GM12801 (cell line): ENCODE results near the gene BLID.

Experiments used
- TF ChIP-seq, protein P1 (sequence below): IDR thresholded peaks from one replicate; pipeline ENCODE4 v1.5.1; 2011; ENCODE audit warnings: control low read depth; ENCODE audit not compliant: insufficient read length; ENCODE audit errors: extremely low read depth

The BLID gene

DNA sequence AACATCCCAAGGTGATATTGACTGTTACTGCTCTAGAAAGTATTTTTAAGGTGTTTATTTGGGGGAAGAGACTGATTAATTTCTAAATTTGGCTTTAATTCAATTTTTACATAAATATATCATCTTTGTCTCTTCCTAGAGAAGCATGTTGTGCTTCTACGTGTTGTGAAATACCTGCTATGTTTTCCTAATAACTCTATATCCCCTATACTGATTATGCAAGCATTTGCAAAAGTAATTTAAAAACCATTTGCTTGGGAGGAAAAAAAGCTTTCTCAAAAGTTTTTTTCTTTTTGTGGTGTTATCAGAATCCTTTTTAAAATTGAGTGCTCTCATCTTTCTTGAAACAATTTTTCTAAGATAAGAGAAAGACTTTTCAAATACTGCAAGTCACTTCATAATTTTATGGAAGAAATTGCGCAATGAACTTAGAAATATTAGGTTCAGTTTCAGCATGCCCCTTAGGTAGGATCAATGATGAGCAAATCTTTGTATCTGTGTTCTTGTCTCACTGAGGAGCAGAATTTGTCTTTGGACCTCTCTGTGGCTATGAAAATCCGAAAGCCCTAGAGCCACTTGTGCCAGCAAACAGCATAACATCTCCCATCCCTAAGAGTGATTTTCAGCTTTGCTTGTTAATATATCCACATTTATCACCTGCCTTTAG is 7.4 kb upstream of the BLID start:
- TF ChIP-seq, protein P1, sequence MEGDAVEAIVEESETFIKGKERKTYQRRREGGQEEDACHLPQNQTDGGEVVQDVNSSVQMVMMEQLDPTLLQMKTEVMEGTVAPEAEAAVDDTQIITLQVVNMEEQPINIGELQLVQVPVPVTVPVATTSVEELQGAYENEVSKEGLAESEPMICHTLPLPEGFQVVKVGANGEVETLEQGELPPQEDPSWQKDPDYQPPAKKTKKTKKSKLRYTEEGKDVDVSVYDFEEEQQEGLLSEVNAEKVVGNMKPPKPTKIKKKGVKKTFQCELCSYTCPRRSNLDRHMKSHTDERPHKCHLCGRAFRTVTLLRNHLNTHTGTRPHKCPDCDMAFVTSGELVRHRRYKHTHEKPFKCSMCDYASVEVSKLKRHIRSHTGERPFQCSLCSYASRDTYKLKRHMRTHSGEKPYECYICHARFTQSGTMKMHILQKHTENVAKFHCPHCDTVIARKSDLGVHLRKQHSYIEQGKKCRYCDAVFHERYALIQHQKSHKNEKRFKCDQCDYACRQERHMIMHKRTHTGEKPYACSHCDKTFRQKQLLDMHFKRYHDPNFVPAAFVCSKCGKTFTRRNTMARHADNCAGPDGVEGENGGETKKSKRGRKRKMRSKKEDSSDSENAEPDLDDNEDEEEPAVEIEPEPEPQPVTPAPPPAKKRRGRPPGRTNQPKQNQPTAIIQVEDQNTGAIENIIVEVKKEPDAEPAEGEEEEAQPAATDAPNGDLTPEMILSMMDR = no peak

DNA sequence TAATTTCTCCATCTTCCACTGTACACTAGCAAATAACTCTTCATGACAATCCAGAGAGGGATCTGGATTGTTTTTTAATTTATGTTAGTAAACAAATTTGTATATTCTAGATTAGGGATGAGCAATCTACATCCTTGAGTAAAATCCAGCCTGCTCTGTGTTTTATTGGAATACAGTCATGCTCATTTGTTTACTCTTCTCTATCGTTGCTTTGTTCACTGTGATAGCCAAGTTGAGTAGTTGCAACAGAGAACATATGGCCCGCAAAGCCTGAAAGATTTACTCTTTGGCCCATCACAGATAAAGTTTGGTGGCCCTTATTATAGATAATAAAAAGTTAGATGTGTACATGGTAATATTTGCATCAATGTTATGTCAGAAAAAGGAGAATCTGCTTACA is 6.2 kb upstream of the BLID start:
- TF ChIP-seq, protein P1 = no peak

DNA sequence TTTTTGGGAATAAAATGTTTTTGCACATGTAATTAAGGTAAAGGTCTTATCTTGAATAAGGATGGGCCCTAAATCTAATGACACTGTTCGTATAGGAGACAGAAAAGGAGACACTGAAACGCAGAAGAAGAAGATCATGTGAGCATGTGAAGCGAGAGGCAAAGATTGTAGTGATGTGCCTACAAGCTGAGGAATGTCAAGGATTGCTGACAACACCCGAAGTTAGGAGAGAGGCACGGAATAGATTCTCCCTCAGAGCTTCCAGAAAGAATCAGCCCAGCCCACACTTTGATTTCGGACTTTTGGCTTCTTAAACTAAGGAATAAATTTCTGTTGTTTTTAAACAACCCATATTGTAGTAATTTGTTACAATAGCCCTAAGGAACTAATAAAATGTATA is 4.1 kb upstream of the BLID start:
- TF ChIP-seq, protein P1 = no peak

DNA sequence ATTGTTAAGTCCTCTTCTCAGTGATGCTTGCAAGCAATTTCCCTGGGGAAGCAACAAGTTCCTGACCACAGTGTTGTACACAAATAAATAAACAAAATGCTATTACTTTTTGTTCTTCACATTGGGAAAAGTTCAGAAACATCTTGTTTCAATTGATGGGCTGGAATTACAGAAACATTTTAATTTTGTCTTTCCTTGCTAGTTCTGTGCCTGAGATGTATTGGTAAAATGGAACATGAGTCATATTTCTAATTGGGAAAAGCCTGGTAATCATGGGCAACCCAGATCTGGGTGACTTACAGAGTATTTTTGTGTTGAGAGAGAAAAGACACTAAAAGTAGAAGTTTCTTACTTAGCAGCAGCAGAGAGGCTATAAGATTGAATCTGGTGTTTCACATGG is 576 bp upstream of the BLID start:
- TF ChIP-seq, protein P1 = no peak

DNA sequence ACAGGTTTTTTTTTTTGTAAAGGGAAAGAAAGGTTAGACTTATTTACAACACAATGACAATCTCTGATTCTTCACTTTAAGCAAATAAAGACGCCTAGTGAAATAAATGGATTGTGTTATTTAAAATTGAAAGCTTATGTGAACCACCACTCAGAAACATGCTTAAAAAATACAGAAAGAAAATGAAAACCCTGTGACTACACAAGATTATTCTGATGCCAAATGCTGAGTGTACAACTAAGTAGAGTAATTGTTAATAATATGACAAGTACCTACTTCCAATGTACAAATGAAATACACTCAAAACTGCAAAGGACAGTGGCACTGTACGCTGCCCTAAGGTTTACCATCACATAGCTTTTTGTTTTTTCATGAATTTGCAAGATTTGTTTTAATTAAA is 1.0 kb downstream of the BLID start:
- TF ChIP-seq, protein P1 = no peak

DNA sequence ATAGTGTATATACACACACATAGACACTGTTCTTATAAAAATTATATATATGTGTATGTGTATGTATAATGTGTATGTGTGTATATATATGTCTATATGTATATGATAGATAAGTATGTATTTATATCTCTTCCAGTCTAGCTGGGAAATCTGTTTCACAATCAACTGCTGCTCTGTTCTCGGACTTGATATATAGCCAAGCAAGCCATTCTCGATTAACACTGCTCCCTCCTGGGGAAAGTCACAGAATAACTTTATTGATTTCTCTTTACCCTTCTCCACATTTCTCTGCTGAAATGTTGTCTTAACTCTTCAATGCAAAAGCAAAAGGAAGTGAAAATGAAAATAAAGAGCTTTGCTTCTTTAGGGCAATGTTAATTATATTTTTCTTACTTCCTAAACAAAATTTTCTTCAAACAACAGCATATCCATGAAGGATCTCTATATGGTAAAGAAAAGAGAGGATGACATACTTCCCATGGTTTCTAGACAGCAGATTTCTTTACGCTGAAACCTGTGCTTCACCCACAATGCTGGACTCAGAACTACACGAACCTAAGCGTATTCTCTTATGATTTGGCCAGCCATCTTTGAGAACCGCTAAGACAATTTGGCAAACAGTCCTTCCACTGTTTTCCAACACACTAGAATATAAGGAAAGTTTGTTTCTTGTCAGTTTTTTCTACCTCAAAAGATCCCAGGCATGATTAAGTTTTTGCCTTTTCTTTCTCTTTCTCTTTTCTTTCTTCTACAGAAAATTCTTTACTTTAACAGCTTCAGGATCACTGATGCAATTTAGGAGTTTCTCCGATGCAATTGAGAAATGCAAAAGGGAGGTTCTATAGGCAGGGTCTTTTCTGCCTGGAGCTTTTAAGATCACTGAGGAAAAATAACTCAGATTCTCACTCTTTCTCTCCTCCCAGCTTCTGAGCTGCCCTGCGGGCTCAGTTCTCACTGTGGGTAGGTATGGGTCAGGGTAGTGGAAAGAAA is 1.9 kb downstream of the BLID start:
- TF ChIP-seq, protein P1 = no peak
